Esophagus squamous epithelium (tissue), 4 donors: ENCODE data around the gene PARM1.

ENCODE experiments used
- POLR2A ChIP-seq, 4 donors: fragments of 450-650 bp; IDR thresholded peaks; one replicate each; pipeline ENCODE4 v1.6.1; 2017; ENCODE audit warnings: antibody characterized with exemption in 4 of 4, mild to moderate bottlenecking in 4 of 4, moderate library complexity in 3 of 4
- TF ChIP-seq, protein P1 (sequence below), 6 experiments: fragments of 450-650 bp in 4 of 6; fragments of 200-600 bp in 2 of 6; sonication (generic) in 2 of 6; IDR thresholded peaks; one replicate each; pipeline ENCODE4 v1.5.1; 2016 to 2019; ENCODE audit warnings: antibody characterized with exemption in 6 of 6, mild to moderate bottlenecking in 4 of 6, moderate library complexity in 4 of 6

DNA sequence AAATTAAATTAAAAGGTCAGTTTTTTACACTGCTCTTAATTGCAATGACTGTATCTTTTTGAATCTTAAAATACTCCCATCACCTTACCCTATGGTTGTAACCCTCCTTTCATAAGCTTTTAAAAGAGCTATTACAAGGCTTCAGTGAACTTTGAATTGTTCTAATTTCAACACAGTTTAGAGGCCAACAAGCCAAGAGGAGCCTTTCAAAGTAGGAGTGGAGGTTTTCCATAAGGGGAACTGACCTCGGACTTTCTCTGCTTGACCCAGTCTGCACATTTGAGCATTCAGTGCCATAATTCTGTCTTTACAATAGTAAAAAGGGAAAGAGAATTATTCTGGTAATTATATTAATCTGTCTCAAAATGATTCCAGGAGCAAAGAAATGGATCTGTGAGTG, 98.9 kb downstream of the PARM1 start:
- TF ChIP-seq, protein P1, sequence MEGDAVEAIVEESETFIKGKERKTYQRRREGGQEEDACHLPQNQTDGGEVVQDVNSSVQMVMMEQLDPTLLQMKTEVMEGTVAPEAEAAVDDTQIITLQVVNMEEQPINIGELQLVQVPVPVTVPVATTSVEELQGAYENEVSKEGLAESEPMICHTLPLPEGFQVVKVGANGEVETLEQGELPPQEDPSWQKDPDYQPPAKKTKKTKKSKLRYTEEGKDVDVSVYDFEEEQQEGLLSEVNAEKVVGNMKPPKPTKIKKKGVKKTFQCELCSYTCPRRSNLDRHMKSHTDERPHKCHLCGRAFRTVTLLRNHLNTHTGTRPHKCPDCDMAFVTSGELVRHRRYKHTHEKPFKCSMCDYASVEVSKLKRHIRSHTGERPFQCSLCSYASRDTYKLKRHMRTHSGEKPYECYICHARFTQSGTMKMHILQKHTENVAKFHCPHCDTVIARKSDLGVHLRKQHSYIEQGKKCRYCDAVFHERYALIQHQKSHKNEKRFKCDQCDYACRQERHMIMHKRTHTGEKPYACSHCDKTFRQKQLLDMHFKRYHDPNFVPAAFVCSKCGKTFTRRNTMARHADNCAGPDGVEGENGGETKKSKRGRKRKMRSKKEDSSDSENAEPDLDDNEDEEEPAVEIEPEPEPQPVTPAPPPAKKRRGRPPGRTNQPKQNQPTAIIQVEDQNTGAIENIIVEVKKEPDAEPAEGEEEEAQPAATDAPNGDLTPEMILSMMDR (IDR thresholded peaks at IDR 0.05), result no peak
- no peak for TF ChIP-seq POLR2A (IDR thresholded peaks at IDR 0.05)
